AML-193 (cell line): ENCODE measurements around the gene MEIG1.
"Not testable (repeated sequence)": the region's sequence is repeated elsewhere in the genome, so short reads cannot be mapped to it uniquely, and the experiment has no call there.

Experiments
- DNase-seq, 2 experiments: peaks; one replicate each; lab custom pipeline; 2025; lab: John Stamatoyannopoulos, UW

The MEIG1 gene

DNA sequence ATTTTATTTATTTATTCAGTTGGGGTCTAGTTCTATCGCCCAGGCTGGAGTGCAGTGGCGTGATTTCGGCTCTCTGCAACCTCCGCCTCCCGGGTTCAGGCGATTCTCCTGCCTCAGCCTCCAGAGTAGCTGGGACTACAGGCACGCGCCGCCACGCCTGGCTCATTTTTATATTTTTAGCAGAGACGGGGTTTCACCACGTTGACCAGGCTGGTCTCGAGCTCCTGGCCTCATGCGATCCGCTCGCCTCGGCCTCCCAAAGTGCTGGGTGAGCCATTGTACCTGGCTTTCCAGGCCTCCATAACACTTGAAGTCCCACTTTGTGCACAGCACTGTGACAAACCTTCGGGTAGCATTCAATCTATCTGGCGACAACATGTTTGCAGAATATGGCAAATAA, 4.3 kb upstream of the MEIG1 start:
- DNase-seq: no peak

DNA sequence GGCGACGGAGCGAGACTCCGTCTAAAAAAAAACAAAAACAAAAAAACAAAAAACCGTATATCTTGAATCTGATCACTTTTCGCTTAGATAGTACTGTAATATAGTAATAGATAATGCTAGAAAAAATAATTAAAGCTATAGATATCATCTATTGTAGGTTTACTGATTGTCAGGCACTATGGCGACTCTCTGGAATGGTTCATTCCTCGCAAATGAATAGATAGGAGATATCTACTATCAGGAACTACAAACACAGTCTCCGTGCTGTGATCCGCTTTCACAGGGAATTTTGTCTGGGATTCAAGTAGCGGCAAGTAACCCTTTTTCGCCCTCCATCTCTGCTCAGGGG, 342 bp upstream of the MEIG1 start:
- DNase-seq: no peak

DNA sequence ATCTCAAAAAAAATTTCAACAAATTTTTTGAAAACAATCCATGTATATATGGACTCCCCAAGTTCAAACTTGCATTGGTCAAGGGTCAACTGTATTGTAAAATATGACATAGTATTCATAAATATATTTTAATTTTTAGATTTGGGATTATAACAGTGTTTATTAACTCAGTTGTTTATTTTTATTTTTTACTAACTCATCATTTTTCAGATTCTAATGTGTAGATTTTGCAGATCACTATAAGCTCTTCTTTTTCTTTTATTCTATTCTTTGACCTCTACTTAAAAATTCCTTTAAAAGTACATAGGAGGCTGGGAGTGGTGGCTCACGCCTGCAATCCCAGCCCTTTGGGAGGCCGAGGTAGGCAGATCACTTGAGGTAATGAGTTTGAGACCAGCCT, 8.7 kb downstream of the MEIG1 start:
- no peak for DNase-seq

DNA sequence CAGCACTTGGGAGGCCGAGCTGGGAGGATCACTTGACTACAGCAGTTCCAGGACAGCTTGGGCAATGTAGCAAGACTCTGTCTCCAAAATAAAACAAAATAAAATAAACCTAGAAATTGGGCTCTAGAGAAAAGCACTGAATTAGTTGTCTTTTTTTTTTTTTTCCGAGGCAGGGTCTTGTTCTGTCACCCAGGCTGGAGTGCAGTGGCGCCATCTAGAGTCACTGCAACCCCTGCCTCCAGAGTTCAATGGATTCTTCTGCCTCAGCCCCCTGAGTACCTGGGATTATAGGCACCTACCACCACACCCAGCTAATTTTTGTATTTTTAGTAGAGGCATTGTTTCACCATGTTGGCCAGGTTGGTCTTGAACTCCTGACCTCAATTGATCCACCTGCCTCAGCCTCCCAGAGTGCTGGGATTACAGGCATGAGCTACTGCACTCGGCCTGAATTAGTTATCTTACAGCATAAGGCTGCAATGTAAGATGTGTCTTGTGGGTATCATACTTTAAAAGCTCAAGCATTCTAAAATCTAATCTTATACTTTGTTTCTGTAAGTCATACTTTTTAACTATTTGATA, 12.8 kb downstream of the MEIG1 start:
- no peak for DNase-seq

DNA sequence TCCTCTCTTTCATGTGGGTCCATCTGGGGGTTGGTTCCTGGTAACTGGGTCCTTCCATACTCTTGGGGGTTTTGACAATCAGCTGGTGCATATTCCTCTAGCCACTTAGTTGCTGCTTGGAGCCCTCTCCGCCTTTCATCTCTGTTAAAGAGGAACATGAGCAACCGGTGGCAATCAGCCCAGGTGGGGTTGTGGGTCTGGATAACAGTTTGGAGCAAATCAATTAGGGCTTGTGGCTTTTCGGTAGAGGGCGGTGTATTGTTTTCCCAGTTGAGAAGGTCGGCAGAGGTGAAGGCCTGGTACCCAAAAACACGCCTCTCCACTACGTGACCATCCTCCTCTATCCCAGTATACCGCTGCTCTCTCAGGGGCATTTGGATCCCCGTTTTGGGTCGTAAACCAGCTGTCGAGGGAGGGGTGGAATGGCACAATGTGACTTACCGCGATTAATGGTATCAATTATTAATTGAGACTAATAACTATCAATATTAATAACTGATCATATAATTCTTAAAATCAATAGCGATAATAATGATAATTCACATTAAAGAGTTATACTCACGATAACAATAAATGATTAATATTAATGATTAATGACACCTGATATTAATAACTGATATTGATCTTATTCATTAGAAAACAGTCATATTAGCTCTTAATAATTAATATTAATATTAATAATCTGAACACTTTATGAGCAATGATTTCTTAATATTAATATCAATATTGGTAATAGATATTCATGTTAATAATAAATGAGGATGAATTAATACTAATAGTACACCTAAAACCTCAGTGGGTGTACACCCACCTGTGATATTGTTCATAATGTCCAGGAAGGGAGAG, 15.2 kb downstream of the MEIG1 start:
- DNase-seq: not testable (repeated sequence)

DNA sequence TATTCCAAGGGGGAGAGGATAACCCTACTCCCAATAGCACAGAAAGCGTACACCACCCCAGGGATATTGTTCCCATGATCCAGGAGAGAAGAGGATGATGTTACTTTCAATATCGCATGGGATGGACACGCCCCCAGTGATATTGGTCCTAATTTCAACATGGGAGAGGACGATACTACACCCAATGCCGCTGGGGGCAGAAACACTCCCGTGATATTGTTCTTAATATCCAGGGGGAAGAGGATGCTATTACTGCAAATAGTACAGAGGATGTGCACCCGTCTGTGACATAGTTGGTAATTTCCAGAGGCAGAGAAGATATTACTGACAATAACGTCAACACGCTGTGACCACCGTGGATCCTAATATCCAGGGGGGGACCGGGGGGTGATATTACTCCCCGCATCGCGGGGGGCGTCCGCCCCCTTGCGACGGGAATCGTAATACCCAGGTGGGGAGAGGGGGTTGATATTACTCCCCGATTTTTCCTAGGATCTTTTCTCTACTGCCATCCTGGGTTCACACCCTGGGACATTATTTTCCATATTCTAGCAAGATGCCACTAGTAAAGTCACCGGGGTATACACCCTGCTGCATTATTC, 16.6 kb downstream of the MEIG1 start:
- DNase-seq: no peak

DNA sequence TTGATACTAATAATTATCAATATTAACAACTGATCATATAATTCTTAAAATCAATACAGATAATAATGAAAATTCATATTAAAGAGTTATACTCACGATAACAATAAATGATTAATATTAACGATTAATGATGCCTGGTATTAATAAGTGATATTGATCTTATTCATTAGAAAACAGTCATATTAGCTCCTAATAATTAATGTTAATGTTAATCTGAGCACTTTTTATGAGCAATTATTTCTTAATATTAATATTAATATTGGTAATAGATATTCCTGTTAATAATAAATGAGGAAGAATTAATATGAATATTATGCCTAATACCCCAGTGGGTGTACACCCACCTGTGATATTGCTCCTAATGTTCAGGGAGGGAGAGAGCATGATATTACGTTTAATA, 23.6 kb downstream of the MEIG1 start:
- no peak for DNase-seq

DNA sequence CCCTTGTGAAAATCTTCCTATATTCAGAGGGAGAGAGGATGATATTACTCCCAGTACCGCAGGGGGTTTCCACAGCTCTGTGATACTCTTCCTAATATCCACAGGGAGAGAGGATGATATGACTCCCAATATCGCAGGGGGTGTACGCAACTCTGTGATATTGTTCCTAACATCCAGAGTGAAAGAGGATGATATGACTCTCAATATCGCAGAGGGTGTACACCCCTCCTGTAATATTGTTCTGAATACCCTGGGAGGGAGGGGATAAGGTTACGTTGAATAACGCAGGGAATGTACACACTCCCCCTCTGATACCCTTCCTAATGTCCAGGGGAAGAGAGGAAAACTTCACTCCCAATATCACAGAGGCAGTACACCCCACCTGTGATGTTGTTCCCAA, 30.4 kb downstream of the MEIG1 start:
- DNase-seq: not testable (repeated sequence)

DNA sequence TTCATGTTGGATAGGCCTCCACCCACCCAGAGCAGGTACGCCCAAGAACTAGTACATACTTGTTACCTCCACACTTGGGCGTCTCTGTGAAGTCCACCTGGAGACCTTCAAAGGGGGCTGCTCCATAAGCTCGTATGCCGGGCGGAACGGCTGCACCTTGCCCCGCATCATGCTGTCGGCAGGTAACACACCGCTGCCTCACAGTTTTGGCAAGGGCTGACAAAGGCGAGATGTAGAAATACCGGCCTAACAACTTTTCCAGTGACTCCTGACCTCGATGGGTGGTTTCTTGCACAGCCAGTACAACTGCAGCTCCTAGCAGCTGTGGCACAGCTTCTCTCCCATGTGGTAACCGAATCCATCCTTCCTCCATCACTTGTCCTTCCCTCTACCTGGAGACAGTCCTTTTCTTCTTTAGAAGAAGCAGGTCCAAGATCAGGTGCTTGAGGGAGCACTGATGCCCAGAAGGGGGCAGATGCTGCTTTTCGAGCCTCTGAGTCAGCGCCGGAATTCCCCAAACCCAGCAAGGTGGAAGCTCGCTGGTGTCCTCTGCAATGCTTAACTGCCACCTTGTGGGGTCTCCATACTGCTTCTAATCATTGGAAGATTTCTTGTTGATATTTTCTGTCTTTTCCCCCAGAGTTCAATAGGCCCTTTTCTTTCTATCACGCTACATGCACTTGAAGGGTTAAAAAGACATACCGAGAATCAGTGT, 32.0 kb downstream of the MEIG1 start:
- not testable (repeated sequence) for DNase-seq

DNA sequence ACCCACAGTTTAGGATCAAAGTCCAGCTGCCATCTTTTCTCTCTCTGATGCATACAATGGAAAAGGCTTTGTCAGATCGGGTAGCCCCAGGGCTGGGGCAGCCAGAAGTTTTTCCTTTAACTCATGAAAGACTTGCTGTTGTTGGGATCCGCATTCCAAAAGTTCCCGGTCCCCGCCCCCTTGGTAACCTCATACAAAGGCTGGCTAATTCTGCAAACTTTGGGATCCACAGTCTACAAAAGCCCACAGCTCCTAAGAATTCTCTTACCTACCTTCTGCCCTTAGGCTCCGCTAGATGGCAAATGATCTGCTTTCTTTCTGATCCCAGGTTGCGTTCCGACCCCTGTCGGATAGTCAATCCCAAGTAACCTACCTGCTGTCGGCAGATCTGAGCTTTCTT, 33.1 kb downstream of the MEIG1 start:
- DNase-seq: not testable (repeated sequence)

DNA sequence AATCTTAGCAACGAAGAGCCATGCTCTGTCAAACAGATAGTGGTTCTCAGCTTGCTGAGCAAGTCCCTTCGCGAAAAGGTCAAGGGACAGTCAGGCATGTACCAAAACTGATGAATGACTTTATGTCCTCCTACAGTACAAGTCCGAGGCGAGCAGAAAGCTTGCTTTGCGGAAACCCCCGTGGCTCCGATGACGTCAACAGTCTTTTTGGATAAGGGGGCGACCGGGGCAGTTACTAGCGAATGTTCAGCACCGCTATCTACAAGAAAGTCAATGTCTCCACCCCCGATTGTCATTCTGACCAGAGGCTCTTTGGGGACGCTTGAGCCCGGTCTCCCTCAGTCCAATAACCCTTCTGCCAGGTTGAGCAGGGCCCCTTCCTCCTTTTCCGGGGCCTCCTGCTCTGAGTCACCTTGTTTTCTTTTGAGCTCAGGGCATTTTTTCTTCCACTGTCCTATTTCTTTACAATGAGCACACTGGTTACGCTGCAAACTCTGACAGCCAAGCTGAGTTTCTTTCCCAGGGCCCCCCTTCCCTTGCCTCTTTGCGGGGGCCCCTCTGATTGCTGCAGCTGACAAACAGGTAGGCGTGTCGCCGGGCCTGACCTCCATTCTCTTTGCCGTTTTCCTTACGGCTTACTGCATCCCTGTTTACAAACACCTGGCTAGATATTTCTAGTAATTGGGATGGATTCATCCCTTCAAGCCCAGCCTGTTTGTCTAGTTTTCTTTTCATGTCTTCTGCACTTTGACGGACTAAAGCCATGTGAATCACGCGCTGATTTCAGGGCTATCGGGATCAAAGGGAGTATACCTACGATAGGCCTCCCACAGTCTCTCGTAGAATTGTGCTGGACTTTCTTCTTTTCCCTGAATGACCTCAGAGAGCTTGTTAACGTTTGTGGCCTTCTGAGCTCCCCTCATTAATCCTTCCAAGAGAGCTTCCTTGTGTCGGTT, 34.6 kb downstream of the MEIG1 start:
- not testable (repeated sequence) for DNase-seq

DNA sequence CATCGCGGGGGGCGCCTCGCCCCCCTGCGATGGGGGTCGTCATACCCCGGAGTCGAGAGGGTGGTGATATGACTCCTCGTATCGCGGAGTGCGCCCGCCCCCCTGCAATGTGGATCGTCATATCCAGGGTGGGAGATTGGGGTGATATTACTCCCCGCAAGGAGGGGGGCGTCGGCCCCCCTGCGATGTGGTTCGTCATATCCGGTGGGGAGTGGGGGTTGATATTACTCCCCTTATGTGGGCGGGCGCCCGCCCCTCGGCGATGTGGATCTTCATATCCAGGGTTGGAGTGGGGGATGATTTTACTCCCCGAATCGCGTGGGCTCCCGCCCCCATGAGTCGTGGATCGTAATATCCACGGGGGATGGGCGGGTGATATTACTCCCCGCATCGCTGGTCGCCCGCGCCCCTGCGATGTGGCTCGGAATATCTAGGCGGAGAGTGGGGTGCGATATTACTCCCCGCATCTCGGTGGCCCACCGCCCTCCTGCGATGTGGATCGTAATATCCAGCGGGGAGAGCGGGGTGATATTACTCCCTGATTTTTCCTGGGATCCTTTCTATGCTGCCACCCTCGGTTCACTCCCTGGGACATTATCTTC, 36.9 kb downstream of the MEIG1 start:
- no peak for DNase-seq

DNA sequence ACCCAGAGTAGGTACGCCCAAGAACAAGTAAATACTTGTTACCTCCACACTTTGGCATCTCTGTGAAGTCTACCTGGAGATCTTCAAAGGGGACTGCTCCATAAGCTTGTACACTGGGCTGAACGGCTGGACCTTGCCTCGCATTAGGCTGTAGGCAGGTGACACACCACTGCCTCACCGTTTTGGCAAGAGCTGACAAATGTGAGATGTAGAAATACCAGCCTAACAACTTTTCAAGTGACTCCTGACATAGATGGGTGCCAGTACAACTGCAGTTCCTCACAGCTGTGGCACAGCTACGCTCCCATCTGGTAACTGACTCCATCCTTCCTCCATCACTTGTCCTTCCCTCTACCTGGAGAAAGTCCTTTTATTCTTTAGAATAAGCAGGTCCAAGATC, 54.3 kb downstream of the MEIG1 start:
- DNase-seq: not testable (repeated sequence)

DNA sequence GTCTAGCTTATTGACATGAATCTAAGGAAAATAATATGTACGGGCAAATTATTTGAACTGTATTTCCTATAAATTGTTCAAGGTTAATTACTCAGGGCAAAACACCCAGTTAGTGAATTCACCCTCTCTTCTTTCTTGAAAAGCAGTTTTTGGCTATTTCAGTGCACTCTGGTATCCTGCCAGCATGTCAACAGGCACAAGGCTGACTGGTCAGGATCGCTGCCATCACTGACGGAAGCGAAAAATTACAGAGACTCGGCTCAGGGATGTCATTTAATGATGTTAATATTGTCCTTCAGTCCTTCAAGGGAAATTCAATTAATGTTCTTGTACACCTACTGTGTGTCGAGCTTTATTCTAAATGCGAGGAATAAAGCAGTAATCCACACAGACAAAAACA, 56.3 kb downstream of the MEIG1 start:
- no peak for DNase-seq

DNA sequence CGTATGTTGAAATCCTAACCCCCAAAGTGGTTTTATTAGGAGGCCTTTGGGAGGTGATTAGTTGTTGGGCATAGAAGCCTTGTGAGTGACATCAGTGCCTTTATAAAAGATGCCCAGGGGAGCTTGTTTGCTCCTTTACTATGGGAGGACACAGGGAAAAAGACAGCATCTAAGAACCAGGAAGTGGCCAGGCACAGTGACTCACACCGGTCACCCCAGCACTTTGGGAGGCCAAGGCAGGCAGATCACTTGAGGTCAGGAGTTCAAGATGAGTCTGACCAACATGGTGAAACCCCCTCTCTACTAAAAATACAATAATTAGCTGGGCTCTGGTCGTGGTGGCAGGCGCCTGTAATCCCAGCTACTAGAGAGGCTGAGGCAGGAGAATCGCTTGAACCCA, 61.8 kb downstream of the MEIG1 start:
- not testable (repeated sequence) for DNase-seq
